ENCODE data around the gene KCTD17. TPM values are rescaled to one million over a fixed set of nuclear protein-coding genes. Genes with fewer than 3 reads are reported as not detected.
"Not testable (repeated sequence)": the region's sequence is repeated elsewhere in the genome, so short reads cannot be mapped to it uniquely, and the experiment has no call there.

KCTD17 gene
- total and polyA plus RNA-seq, 2 experiments from 2014 or later = 38.4 to 49.5 TPM

DNA sequence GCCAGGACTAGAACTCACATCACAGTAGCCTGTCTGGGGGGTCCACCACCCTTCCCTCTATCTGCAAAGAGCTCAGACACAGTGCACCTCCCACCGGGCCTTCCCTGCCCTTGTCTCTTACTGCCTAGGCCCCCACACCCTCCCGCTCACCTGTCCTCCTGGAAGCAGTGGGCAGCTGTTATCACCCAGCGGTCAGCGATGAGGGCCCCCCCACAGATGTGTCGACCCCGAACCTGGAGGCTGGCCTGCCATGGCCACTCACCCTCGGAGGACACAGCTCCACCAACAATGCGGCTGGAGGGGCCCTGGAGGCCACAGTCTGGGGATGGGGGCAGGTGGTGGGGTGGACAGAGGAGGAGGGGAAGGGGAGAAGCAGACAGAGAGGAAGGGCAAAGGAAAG is 18.8 kb downstream of the KCTD17 start:
- no peaks in the 10 kb centered on the region for H3K9me3 ChIP-seq (ENCODE audit: low read depth)
- no peak for DNase-seq (ENCODE audit: low read depth in 1 of 2, low spot score in 1 of 2)
- no peak overlapping the region for H3K27ac ChIP-seq
- H3K27me3 ChIP-seq = peaks cover 65% of the 10 kb centered on the region
- H3K4me1 ChIP-seq (ENCODE audit: low read depth) = no peaks in the 10 kb centered on the region
- H3K4me3 ChIP-seq = no peak overlapping the region
- TF ChIP-seq, protein P1, sequence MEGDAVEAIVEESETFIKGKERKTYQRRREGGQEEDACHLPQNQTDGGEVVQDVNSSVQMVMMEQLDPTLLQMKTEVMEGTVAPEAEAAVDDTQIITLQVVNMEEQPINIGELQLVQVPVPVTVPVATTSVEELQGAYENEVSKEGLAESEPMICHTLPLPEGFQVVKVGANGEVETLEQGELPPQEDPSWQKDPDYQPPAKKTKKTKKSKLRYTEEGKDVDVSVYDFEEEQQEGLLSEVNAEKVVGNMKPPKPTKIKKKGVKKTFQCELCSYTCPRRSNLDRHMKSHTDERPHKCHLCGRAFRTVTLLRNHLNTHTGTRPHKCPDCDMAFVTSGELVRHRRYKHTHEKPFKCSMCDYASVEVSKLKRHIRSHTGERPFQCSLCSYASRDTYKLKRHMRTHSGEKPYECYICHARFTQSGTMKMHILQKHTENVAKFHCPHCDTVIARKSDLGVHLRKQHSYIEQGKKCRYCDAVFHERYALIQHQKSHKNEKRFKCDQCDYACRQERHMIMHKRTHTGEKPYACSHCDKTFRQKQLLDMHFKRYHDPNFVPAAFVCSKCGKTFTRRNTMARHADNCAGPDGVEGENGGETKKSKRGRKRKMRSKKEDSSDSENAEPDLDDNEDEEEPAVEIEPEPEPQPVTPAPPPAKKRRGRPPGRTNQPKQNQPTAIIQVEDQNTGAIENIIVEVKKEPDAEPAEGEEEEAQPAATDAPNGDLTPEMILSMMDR (IDR thresholded peaks at IDR 0.05; ENCODE audit: low read depth, low read length) = no peak
- H3K36me3 ChIP-seq = no peaks in the 10 kb centered on the region

DNA sequence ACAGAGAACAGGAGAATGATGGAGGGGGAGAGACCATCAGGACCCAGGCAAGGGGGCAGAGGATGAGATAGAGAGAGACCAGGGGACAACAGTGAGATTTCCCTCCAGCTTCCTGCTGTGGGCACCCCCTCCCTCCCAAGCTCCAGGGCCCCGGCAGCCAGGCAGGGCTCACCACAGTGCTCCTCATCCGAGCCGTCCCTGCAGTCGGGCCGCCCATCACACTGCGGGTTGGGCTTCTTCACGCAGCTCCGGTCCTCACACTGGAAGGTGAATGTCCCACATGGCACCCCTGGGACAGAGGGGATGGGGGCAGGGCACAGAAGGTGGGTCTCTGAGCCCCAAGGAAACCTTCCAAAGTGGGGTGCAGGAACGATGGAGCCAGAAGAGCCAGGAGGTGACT is 19.2 kb downstream of the KCTD17 start:
- H3K27me3 ChIP-seq = peaks cover 68% of the 10 kb centered on the region
- no peak overlapping the region for H3K4me3 ChIP-seq
- H3K36me3 ChIP-seq = no peaks in the 10 kb centered on the region
- no peak overlapping the region for H3K27ac ChIP-seq
- no peaks in the 10 kb centered on the region for H3K4me1 ChIP-seq (ENCODE audit: low read depth)
- H3K9me3 ChIP-seq (ENCODE audit: low read depth) = no peaks in the 10 kb centered on the region
- no peak for DNase-seq (ENCODE audit: low read depth in 1 of 2, low spot score in 1 of 2)
- TF ChIP-seq, protein P1 (IDR thresholded peaks at IDR 0.05; ENCODE audit: low read depth, low read length) = no peak

DNA sequence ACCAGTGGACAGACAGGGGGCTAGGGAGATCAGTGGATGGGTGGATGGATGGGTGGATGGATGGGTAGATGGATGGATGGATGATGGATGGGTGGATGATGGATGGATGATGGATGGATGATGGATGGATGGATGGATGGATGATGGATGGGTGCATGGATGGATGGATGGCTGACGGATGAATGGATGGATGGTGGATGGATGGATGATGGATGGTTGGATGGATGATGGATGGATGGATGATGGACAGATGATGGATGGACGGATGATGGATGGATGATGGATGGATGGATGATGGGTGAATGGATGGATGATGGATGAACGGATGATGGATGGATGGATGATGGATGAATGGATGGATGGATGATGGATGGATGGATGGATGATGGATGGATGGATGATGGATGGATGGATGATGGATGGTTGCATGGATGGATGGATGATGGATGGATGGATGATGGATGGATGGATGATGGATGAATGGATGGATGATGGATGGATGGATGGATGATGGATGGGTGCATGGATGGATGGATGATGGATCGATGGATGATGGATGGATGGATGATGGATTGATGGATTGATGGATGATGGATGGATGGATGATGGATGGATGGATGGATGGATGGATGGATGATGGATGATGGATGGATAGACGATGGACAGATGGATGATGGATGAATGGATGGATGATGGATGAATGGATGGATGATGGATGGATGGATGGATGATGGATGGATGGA is 20.5 kb downstream of the KCTD17 start:
- peaks cover 79% of the 10 kb centered on the region for H3K27me3 ChIP-seq
- not testable (repeated sequence) for H3K27ac ChIP-seq; H3K4me1 ChIP-seq (ENCODE audit: low read depth); H3K4me3 ChIP-seq; H3K36me3 ChIP-seq; DNase-seq (ENCODE audit: low read depth in 1 of 2, low spot score in 1 of 2); H3K9me3 ChIP-seq (ENCODE audit: low read depth)

DNA sequence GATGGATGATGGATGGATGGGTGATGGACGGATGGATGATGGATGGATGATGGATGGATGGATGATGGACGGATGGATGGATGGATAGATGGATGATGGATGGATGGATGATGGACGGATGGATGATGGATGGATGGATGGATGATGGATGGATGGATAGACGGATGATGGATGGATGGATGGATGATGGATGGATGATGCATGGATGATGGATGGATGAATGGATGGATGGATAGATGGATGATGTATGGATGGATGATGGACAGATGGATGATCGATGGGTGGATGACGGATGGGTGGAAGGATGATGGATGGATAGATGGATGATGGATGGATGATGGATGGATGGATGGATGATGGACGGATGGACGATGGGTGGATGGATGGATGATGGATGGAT is 21.1 kb downstream of the KCTD17 start:
- Histone ChIP-seq H3K4me3 (no peak overlapping the region), H3K27me3 (peaks cover 79% of the 10 kb centered on the region), H3K36me3 (no peaks in the 10 kb centered on the region), H3K4me1 (ENCODE audit: low read depth) (no peaks in the 10 kb centered on the region), H3K27ac (no peak overlapping the region), H3K9me3 (ENCODE audit: low read depth) (no peaks in the 10 kb centered on the region)
- no peak for DNase-seq (ENCODE audit: low read depth in 1 of 2, low spot score in 1 of 2)
- TF ChIP-seq, protein P1 (IDR thresholded peaks at IDR 0.05; ENCODE audit: low read depth, low read length) = no peak

DNA sequence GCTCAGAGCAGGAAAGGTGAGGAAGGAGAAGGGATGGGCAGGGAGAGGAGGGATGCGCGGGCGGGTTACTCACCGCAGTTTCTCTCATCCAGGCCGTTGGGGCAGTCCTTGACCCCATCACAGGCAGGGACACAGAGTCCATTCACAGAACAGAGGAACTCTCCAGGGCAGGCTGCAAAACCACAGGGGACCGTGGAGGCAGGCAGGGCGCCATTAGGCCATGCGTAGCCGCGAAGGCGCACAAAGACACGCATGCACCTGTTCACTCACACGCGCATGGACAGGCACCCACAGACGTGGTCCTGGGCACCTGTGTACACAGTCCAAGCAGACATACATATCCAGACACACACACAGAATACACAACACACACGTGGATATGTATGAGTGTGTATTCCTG is 23.0 kb downstream of the KCTD17 start:
- TF ChIP-seq, protein P1 (IDR thresholded peaks at IDR 0.05; ENCODE audit: low read depth, low read length) = no peak
- DNase-seq (ENCODE audit: low read depth in 1 of 2, low spot score in 1 of 2) = no peak
- Histone ChIP-seq H3K4me1 (ENCODE audit: low read depth) (no peaks in the 10 kb centered on the region), H3K4me3 (no peak overlapping the region), H3K27ac (no peak overlapping the region), H3K9me3 (ENCODE audit: low read depth) (no peaks in the 10 kb centered on the region), H3K36me3 (no peaks in the 10 kb centered on the region), H3K27me3 (peaks cover 61% of the 10 kb centered on the region)

DNA sequence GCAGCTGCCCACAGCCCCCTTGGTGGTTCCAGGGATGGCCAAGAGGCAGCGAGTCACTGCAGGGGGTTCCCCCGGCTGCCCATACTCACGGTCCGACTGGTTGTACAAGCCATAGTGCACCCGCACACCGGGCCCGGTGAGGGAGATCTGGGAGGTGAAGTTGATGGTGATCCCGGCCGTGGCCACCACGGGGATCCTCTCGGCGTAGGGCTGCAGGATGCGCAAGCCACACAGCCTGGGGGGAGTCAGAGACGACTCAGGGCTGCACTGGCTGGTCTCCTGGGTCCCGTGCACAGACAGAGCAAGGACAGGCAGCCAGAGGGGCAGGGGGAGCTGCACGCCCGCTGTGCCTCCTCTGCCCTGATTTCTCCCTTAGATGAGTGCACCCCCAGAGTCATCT is 23.5 kb downstream of the KCTD17 start:
- TF ChIP-seq, protein P1 (IDR thresholded peaks at IDR 0.05; ENCODE audit: low read depth, low read length) = no peak
- no peak for DNase-seq (ENCODE audit: low read depth in 1 of 2, low spot score in 1 of 2)
- Histone ChIP-seq H3K27ac (no peak overlapping the region), H3K4me3 (no peak overlapping the region), H3K36me3 (no peaks in the 10 kb centered on the region), H3K27me3 (peaks cover 56% of the 10 kb centered on the region), H3K9me3 (ENCODE audit: low read depth) (no peaks in the 10 kb centered on the region), H3K4me1 (ENCODE audit: low read depth) (no peaks in the 10 kb centered on the region)

All from cardiac muscle cell (in vitro differentiated cells and primary cell).